ENCODE data around the gene CD48.

CD48 gene

DNA sequence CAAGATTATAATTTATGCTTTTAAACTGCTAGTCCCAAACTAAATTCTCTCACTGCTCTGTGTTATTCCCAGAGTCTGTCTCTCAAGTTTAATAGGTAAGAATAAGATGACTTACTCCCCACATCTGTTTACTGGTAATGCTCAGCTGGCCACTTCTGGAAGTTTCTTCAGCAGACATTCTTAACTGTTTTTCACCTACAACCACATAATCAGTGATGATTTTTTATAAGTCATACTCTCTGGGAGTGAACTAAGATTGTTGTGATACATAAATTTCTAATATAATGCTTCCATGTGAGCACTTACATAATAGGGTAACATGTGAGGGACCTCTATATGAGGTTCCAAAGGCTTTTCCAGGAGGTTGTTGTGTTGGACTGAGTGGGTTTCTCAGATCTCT lies 36.1 kb upstream of the CD48 start:
- DNase-seq (ENCODE audit: low spot score in 2 of 2) = no peak

DNA sequence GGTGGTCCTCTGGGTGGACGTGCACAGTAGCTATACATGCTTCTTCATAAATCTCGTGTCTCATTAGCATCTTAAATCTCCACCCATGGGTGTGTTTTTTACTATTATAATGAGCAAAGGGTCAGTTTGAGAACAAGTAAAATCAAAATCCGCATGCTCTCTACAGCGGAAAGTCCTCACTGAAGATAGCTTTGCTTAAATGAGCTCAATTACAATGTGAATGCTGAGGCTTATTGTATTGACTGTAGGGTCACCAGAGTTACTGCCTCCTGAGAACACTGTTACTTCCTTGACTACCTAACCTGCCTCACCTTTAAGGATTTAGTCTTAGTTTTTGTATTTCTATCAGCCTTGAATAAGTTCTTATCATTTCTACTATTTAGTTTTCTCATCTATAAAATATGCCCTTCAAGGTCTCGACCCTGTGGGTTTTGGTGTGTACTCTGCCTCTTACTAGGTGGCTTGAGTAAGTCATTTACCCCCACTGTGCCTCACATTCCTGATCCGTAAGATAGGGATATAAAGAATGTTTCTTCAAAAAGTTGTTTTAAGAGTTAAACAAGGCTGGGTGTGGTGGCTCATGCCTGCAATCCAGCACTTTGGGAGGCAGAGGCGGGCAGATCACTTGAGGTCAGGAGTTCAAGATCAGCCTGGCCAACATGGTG lies 35.3 kb upstream of the CD48 start:
- H3K4me3 ChIP-seq = no peak overlapping the region
- DNase-seq (ENCODE audit: low spot score in 2 of 2) = peak in 1 of 2 experiments; percentile 29
- H3K36me3 ChIP-seq (replicated peaks) = no peaks in the 10 kb centered on the region
- H3K9me3 ChIP-seq = no peaks in the 10 kb centered on the region
- H3K27me3 ChIP-seq (ENCODE audit: low read depth) = 0 out of 2 replicates have a peak, but pooled peaks cover 2% of the 10 kb centered on the region
- in situ Hi-C loops (cut with MboI; ENCODE audit: low sequenced_read_pairs) = no loop called here
- H3K4me1 ChIP-seq = peaks cover 16% of the 10 kb centered on the region

More for the DNA sequence above, 36.1 kb upstream of the CD48 start:
- Histone ChIP-seq H3K9me3 (no peaks in the 10 kb centered on the region), H3K4me3 (no peak overlapping the region), H3K4me1 (peaks cover 16% of the 10 kb centered on the region), H3K36me3 (replicated peaks) (no peaks in the 10 kb centered on the region), H3K27me3 (ENCODE audit: low read depth) (0 out of 2 replicates have a peak, but pooled peaks cover 2% of the 10 kb centered on the region)
- in situ Hi-C loops (cut with MboI; ENCODE audit: low sequenced_read_pairs) = no loop called here

GRCh38 chr1:160745551-160745950 lies 33.9 kb upstream of the CD48 start:
- in situ Hi-C loops (cut with MboI; ENCODE audit: low sequenced_read_pairs) = no loop called here
- H3K9me3 ChIP-seq = no peaks in the 10 kb centered on the region
- peak in 1 of 2 experiments; percentile 40 for DNase-seq (ENCODE audit: low spot score in 2 of 2)
- H3K4me3 ChIP-seq = no peak overlapping the region
- H3K27me3 ChIP-seq (ENCODE audit: low read depth) = no peaks in the 10 kb centered on the region
- no peaks in the 10 kb centered on the region for H3K36me3 ChIP-seq (replicated peaks)
- H3K4me1 ChIP-seq = peaks cover 16% of the 10 kb centered on the region

GRCh38 chr1:160744852-160745520 lies 33.4 kb upstream of the CD48 start:
- Histone ChIP-seq H3K4me3 (no peak overlapping the region), H3K9me3 (no peaks in the 10 kb centered on the region), H3K36me3 (replicated peaks) (no peaks in the 10 kb centered on the region), H3K4me1 (peaks cover 16% of the 10 kb centered on the region), H3K27me3 (ENCODE audit: low read depth) (no peaks in the 10 kb centered on the region)
- in situ Hi-C loops (cut with MboI; ENCODE audit: low sequenced_read_pairs) = no loop called here
- DNase-seq (ENCODE audit: low spot score in 2 of 2) = peak in 1 of 2 experiments; percentile 31

GRCh38 chr1:160744199-160744851 lies 32.7 kb upstream of the CD48 start:
- H3K4me1 ChIP-seq = peaks cover 16% of the 10 kb centered on the region
- H3K27me3 ChIP-seq (ENCODE audit: low read depth) = no peaks in the 10 kb centered on the region
- in situ Hi-C loops (cut with MboI; ENCODE audit: low sequenced_read_pairs) = no loop called here
- no peak for DNase-seq (ENCODE audit: low spot score in 2 of 2)
- no peak overlapping the region for H3K4me3 ChIP-seq
- no peaks in the 10 kb centered on the region for H3K9me3 ChIP-seq
- no peaks in the 10 kb centered on the region for H3K36me3 ChIP-seq (replicated peaks)

GRCh38 chr1:160743266-160743665 lies 31.6 kb upstream of the CD48 start:
- no peaks in the 10 kb centered on the region for H3K9me3 ChIP-seq
- H3K4me3 ChIP-seq = no peak overlapping the region
- no peak for DNase-seq (ENCODE audit: low spot score in 2 of 2)
- in situ Hi-C loops (cut with MboI; ENCODE audit: low sequenced_read_pairs) = no loop called here
- H3K36me3 ChIP-seq (replicated peaks) = no peaks in the 10 kb centered on the region
- H3K27me3 ChIP-seq (ENCODE audit: low read depth) = no peaks in the 10 kb centered on the region
- H3K4me1 ChIP-seq = peaks cover 16% of the 10 kb centered on the region

GRCh38 chr1:160742428-160743127 lies 31.0 kb upstream of the CD48 start:
- no peak overlapping the region for H3K4me3 ChIP-seq
- no peak for DNase-seq (ENCODE audit: low spot score in 2 of 2)

GRCh38 chr1:160741612-160742348 lies 30.2 kb upstream of the CD48 start:
- H3K36me3 ChIP-seq (replicated peaks) = no peaks in the 10 kb centered on the region
- H3K4me3 ChIP-seq = no peak overlapping the region
- H3K4me1 ChIP-seq = peaks cover 14% of the 10 kb centered on the region
- no peaks in the 10 kb centered on the region for H3K27me3 ChIP-seq (ENCODE audit: low read depth)
- DNase-seq (ENCODE audit: low spot score in 2 of 2) = no peak
- H3K9me3 ChIP-seq = no peaks in the 10 kb centered on the region
- in situ Hi-C loops (cut with MboI; ENCODE audit: low sequenced_read_pairs) = no loop called here

More at GRCh38 chr1:160742428-160743127, 31.0 kb upstream of the CD48 start:
- Histone ChIP-seq H3K9me3 (no peaks in the 10 kb centered on the region), H3K27me3 (ENCODE audit: low read depth) (no peaks in the 10 kb centered on the region), H3K4me1 (peaks cover 16% of the 10 kb centered on the region), H3K36me3 (replicated peaks) (no peaks in the 10 kb centered on the region)
- in situ Hi-C loops (cut with MboI; ENCODE audit: low sequenced_read_pairs) = no loop called here

GRCh38 chr1:160741092-160741501 lies 29.5 kb upstream of the CD48 start:
- in situ Hi-C loops (cut with MboI; ENCODE audit: low sequenced_read_pairs) = no loop called here
- Histone ChIP-seq H3K36me3 (replicated peaks) (no peaks in the 10 kb centered on the region), H3K27me3 (ENCODE audit: low read depth) (no peaks in the 10 kb centered on the region), H3K4me3 (no peak overlapping the region), H3K9me3 (no peaks in the 10 kb centered on the region), H3K4me1 (peaks cover 12% of the 10 kb centered on the region)
- no peak for DNase-seq (ENCODE audit: low spot score in 2 of 2)

DNA sequence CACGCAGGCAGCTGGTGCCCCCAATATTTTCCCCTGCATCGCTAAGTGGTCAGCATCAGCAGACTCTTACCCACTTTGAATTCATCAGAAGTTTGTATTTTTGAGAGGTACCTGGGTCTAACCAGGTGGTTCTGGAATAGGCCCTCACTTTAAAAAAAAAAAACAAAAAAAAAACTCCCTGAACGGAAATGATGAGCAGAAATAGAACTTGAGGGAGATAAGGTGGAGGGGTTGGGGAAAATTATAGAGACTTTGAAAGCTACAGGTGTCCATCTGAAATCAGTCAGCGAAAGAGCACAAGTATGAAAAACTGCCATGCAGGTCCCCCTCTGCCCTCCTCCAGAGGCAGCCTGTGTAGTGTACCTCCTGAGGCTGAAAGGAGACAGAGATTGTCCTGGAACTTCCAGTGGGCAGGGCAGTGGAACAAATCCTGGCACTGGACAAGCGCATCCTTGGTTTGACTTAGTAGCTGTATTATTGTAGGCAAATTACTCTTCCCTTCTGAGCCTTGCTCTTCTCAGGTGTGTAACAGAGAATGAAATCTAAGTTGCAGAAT lies 28.6 kb upstream of the CD48 start:
- no peaks in the 10 kb centered on the region for H3K36me3 ChIP-seq (replicated peaks)
- no peaks in the 10 kb centered on the region for H3K27me3 ChIP-seq (ENCODE audit: low read depth)
- no peak overlapping the region for H3K4me3 ChIP-seq
- no peak for DNase-seq (ENCODE audit: low spot score in 2 of 2)
- H3K9me3 ChIP-seq = no peaks in the 10 kb centered on the region
- peaks cover 5% of the 10 kb centered on the region for H3K4me1 ChIP-seq
- in situ Hi-C loops (cut with MboI; ENCODE audit: low sequenced_read_pairs) = no loop called here

DNA sequence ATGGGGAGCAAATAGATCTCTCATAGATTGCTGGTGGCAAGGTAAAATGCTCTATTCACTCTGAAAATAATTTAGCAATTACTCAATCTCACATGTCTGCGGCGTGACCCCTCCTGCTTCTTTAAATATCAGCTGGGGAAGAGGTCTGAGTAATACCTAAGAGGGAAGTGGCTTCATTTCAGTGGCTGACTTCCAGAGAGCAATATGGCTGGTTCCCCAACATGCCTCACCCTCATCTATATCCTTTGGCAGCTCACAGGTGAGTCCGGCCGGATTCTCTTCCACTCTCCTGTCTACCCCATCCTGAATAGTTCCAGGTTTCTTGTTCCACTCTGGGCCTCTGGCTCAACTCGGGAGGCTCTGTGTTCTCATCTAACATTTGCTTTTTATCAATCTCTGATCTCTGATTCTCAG lies 27.5 kb upstream of the CD48 start, which contains the start of gene SLAMF7:
SLAMF7 (plus strand) TSS at position 150 of the 414 bp plus-strand sequence; CDS start at position 205, 55 bp downstream.
- Histone ChIP-seq H3K4me3 (no peak within 1 kb of the TSS), H3K4me1 (no peaks in the 10 kb centered on the region)

DNA sequence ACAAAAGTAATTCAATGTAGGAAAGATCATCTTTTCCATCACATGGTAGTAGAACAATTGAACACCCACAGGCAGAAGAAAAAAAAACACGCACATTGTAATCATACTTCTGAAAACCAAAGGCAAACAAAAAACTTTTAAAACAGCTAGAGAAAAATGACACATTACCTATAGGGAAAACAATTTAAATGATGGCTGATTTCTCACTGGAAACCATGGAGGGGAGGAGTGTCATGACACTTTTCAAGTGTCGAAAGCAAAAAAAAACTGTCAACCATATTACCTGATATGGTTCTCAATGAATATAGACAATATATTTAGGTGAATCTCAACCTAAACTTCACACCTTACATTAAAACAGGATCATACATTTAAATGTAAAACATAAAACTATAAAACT lies 26.6 kb upstream of the CD48 start:
- no peaks in the 10 kb centered on the region for H3K9me3 ChIP-seq
- no peak overlapping the region for H3K4me3 ChIP-seq
- DNase-seq (ENCODE audit: low spot score in 2 of 2) = no peak
- in situ Hi-C loops (cut with MboI; ENCODE audit: low sequenced_read_pairs) = no loop called here
- no peaks in the 10 kb centered on the region for H3K27me3 ChIP-seq (ENCODE audit: low read depth)
- no peaks in the 10 kb centered on the region for H3K36me3 ChIP-seq (replicated peaks)
- H3K4me1 ChIP-seq = no peaks in the 10 kb centered on the region

More for the DNA sequence above, 27.5 kb upstream of the CD48 start, which contains the start of gene SLAMF7:
- in situ Hi-C loops (cut with MboI; ENCODE audit: low sequenced_read_pairs) = no loop called here
- H3K27me3 ChIP-seq (ENCODE audit: low read depth) = no peaks in the 10 kb centered on the region
- DNase-seq (ENCODE audit: low spot score in 2 of 2) = no peak
- H3K9me3 ChIP-seq = no peaks in the 10 kb centered on the region
- no peaks in the 10 kb centered on the region for H3K36me3 ChIP-seq (replicated peaks)

DNA sequence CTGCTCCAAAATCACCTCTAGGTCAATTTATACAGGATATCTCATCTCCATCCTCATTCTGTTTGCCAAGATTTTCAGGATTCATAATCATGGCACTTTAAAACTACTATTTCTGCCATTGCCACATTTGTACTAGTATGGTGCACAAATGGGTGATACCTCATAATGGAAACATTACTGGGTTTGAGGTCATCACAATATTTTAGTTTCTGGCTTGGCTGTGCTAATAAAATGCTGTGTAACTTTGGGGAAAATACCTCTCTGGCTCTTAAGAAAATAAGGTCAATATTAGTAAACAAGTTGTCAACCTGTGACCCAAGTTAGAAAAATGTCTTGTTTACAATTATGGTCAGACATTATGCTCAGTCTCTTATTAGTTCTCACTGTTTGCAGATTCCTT lies 22.7 kb upstream of the CD48 start:
- H3K36me3 ChIP-seq (replicated peaks) = no peaks in the 10 kb centered on the region
- in situ Hi-C loops (cut with MboI; ENCODE audit: low sequenced_read_pairs) = no loop called here
- H3K9me3 ChIP-seq = no peaks in the 10 kb centered on the region
- no peaks in the 10 kb centered on the region for H3K4me1 ChIP-seq
- no peak for DNase-seq (ENCODE audit: low spot score in 2 of 2)
- H3K4me3 ChIP-seq = no peak overlapping the region
- H3K27me3 ChIP-seq (ENCODE audit: low read depth) = no peaks in the 10 kb centered on the region
